NCI-H526 treated with DMSO at 0.1 percent for 48 hours (cell line): Measurements from ENCODE around the gene GTF3C2.
A peak's percentile ranks its signal among the peaks of the same experiment; 100 is the strongest.

ENCODE experiments used
- DNase-seq: peaks from one replicate; lab custom pipeline; 2025; lab: John Stamatoyannopoulos, UW

The GTF3C2 gene, protein sequence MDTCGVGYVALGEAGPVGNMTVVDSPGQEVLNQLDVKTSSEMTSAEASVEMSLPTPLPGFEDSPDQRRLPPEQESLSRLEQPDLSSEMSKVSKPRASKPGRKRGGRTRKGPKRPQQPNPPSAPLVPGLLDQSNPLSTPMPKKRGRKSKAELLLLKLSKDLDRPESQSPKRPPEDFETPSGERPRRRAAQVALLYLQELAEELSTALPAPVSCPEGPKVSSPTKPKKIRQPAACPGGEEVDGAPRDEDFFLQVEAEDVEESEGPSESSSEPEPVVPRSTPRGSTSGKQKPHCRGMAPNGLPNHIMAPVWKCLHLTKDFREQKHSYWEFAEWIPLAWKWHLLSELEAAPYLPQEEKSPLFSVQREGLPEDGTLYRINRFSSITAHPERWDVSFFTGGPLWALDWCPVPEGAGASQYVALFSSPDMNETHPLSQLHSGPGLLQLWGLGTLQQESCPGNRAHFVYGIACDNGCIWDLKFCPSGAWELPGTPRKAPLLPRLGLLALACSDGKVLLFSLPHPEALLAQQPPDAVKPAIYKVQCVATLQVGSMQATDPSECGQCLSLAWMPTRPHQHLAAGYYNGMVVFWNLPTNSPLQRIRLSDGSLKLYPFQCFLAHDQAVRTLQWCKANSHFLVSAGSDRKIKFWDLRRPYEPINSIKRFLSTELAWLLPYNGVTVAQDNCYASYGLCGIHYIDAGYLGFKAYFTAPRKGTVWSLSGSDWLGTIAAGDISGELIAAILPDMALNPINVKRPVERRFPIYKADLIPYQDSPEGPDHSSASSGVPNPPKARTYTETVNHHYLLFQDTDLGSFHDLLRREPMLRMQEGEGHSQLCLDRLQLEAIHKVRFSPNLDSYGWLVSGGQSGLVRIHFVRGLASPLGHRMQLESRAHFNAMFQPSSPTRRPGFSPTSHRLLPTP

GRCh38 chr2:27356382-27357181 lies at the start of gene GTF3C2:
Gene GTF3C2, minus strand, starts transcription at chr2:27356764. Its CDS starts 13,210 bp downstream, at chr2:27343554.
- DNase-seq = peak; percentile 95

DNA sequence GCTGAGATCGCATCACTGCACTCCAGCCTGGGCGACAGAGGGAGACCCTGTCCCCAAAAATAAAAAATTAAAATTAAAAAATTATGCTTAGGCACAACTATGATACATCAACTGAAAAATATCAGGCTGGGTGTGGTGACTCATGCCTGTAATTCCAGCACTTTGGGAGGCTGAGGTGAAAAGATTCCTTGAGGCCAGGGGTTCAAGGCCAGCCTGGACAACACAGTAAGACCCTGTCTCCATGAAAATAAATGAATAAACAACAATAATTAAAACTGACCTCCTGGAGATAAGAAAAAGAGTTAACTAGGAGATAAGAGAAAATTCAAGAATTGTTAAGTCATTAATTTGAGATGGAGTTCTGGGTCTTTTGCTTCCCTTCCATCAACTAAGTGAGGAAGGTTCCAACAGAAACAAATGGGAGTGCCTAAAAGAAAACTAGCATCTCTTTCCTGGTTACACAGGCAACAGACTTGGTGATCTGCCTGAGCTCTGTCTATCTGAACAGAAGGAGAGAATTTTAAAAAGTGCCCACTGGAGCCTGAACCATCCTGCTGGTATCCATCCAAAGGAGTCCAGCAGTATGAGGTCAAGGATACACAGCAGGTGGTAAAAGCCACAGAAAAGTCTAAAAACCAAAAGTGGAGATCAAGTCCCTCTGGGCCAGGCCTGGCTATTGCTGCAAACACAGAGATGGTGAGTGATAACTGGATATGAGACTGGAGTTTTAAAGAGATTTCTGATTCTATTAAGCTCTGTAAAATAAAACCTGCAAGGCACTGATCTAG lies 44.0 kb upstream of the GTF3C2 start:
- DNase-seq = no peak

- DNase-seq = no peak
Observed at GRCh38 chr2:27398962-27399361, 42.4 kb upstream of the GTF3C2 start.

- no peak for DNase-seq
Observed at GRCh38 chr2:27393225-27393624, 36.7 kb upstream of the GTF3C2 start.

- no peak for DNase-seq
Observed at GRCh38 chr2:27390822-27391679, 34.5 kb upstream of the GTF3C2 start.

GRCh38 chr2:27381577-27382181 lies 25.1 kb upstream of the GTF3C2 start:
- DNase-seq = no peak

GRCh38 chr2:27380626-27381545 lies 24.3 kb upstream of the GTF3C2 start, which contains the start of gene ZNF513:
Gene ZNF513, minus strand, starts transcription at chr2:27380734. Its CDS starts 208 bp downstream, at chr2:27380526.
- DNase-seq = peak; percentile 85

DNA sequence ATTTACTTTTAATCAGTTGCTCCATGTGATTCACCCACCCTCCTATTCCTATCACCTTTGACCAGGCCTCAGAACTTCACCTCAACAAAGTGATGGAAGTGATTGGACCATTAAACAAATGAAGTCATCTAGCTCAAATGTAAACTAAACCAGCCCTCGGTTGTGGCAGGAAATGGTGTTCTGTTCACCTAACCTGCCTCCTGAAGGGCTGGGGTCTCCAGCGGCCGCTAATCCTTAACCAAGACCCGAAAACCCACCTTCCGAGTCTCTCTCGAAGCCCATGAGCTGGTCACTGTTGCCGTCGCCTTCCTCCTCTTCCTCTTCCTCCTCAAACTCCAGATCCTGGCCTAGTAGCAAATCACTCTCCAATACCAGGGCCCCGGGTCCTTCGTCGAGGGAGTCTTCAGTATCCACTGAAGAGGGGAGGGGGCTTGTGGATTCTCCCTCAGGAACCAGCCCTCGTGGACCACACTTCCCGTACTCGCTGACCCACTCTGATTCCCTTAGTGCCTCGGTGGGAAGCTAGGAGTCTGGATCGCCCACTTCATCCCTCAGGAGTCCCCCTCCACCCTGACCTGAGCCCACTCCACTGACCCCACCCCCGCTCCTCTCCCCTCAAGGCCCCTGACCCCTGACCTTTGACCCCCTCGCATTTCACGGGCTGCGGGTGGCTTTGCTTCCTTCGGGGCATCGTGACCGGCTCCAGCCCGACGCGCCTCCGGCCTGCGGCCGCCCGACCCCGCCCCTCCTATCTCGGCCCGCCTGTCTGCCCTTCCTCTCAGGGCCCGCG lies 23.5 kb upstream of the GTF3C2 start:
- no peak for DNase-seq

- DNase-seq = no peak
Observed at GRCh38 chr2:27379383-27379835, 22.8 kb upstream of the GTF3C2 start.

DNA sequence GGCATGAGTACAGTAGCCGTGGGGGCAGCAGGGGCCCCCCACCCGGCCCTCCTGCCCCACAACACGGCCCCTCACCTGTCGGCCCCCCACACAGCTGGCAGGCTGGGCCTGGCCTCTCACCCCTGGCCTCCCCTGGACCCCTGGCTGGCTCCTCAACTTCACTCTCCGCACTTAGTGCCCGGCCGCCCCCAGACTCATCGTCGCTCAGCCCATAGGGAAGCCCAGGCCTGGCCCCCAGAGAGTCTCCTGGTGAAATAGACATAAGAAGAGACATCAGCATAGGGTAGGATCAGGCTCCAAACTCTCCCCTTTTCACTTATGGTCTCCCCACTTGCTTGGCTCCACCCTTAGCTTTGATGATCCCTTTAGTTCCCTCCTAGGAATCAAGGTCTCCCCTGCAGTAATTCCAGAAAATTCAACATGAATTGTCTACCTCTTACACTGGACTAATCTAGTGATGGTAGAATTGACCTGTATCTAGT lies 22.3 kb upstream of the GTF3C2 start:
- no peak for DNase-seq

DNA sequence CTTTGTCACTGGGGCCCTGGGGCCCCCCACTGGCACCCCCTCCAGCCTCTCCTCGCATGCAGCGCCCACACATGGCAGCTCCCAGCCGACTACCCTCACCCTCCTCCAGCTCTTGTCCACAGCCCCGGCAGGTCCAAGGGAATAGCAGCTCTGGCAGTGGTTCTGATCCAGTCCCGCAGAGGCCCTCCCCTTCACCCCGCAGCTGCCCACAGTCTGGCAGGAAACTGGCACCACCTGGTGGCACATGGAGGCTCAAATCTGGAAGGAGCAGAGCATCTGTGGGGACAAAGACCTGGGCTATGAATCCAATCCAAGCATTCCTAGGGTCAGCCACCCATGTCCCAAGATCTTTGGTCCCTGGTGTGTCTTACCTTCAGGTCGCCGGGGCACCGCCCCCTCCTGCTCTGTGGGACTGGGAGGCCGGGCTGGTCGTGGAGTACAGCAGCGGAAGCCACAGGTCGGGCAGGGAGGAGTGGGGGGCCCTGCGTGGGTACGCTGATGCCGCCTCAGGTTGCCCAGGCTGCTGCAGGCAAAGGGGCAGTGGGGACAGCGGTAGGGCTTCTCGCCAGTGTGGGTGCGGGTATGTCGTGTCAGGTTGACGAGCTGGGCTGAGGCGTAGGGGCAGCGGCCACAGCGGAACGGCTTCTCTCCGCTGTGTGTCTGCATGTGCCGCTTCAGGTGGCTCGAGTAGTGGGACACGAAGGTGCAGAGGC lies 21.7 kb upstream of the GTF3C2 start:
- DNase-seq = no peak

DNA sequence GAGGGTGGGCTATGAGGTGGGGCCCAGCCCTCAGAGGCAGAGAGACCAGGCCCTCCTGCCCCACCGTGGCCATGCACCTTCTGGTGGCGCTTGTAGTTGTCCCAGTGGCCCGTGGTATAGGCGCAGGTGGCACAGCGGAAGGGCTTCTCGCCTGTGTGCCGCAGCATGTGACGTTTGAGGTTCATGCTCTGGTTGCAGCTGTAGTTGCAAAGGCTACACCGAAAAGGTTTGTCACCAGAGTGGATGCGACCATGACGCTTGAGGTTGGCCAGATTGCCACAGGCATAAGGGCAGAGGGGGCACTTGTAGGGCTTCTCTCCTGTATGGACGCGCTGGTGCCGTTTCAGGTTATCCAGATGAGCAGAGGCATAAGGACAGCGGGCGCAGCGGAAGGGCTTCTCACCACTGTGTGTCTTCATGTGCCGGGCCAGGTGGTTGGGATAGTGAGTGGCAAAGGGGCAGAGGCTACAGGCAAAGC lies 21.1 kb upstream of the GTF3C2 start:
- no peak for DNase-seq

- no peak for DNase-seq
Observed at GRCh38 chr2:27376866-27377617, 20.5 kb upstream of the GTF3C2 start.

- DNase-seq = no peak
Observed at GRCh38 chr2:27376151-27376865, 19.7 kb upstream of the GTF3C2 start.

GRCh38 chr2:27375513-27376099 lies 19.0 kb upstream of the GTF3C2 start:
- no peak for DNase-seq
